ENCODE measurements around the gene KLK11.

Gene KLK11

GRCh38 chr19:51043497-51043896 is 17.1 kb upstream of the KLK11 start:
- Mint-ChIP-seq H3K4me1 (ENCODE audit: low read depth) (no peaks in the 10 kb centered on the region), H3K36me3 (ENCODE audit: low read depth) (no peaks in the 10 kb centered on the region), H3K9me3 (no peaks in the 10 kb centered on the region), H3K27me3 (peaks cover 14% of the 10 kb centered on the region), H3K27ac (no peak overlapping the region), H3K4me3 (no peak overlapping the region)
- intact Hi-C loops (cut with micrococcal nuclease), result no loop called here

- Mint-ChIP-seq H3K4me3 (no peak overlapping the region), H3K27me3 (peaks cover 7% of the 10 kb centered on the region), H3K9me3 (no peaks in the 10 kb centered on the region), H3K36me3 (ENCODE audit: low read depth) (no peaks in the 10 kb centered on the region), H3K4me1 (ENCODE audit: low read depth) (no peaks in the 10 kb centered on the region), H3K27ac (no peak overlapping the region)
- intact Hi-C loops (cut with micrococcal nuclease), result no loop called here
Observed at GRCh38 chr19:51040151-51040550, 13.7 kb upstream of the KLK11 start.

GRCh38 chr19:51036519-51036918 is 10.1 kb upstream of the KLK11 start:
- no peaks in the 10 kb centered on the region for H3K9me3 Mint-ChIP-seq
- H3K36me3 Mint-ChIP-seq (ENCODE audit: low read depth), result no peaks in the 10 kb centered on the region
- H3K4me3 Mint-ChIP-seq, result no peak overlapping the region
- intact Hi-C loops (cut with micrococcal nuclease), result no loop called here
- H3K27ac Mint-ChIP-seq, result no peak overlapping the region
- peaks cover 17% of the 10 kb centered on the region for H3K27me3 Mint-ChIP-seq
- H3K4me1 Mint-ChIP-seq (ENCODE audit: low read depth), result no peaks in the 10 kb centered on the region

GRCh38 chr19:51034704-51035103 is 8.3 kb upstream of the KLK11 start, which contains the start of gene KLK12:
Gene KLK12 (minus strand): TSS chr19:51035002. CDS start chr19:51034621, 381 bp downstream.
- Mint-ChIP-seq H3K4me3 (no peak within 1 kb of the TSS), H3K27me3 (peaks cover 20% of the 10 kb centered on the region), H3K36me3 (ENCODE audit: low read depth) (no peaks in the 10 kb centered on the region), H3K4me1 (ENCODE audit: low read depth) (no peaks in the 10 kb centered on the region), H3K9me3 (no peaks in the 10 kb centered on the region), H3K27ac (no peak within 1 kb of the TSS)
- intact Hi-C loops (cut with micrococcal nuclease), result no loop called here

GRCh38 chr19:51031880-51032225 is 5.4 kb upstream of the KLK11 start:
- intact Hi-C loops (cut with micrococcal nuclease), result no loop called here
- Mint-ChIP-seq H3K4me3 (no peak overlapping the region), H3K9me3 (no peaks in the 10 kb centered on the region), H3K27ac (no peak overlapping the region), H3K36me3 (ENCODE audit: low read depth) (no peaks in the 10 kb centered on the region), H3K27me3 (peaks cover 27% of the 10 kb centered on the region), H3K4me1 (ENCODE audit: low read depth) (no peaks in the 10 kb centered on the region)

- Mint-ChIP-seq H3K4me1 (ENCODE audit: low read depth) (no peaks in the 10 kb centered on the region), H3K9me3 (no peaks in the 10 kb centered on the region), H3K27me3 (peaks cover 30% of the 10 kb centered on the region), H3K27ac (no peak overlapping the region), H3K4me3 (no peak overlapping the region), H3K36me3 (ENCODE audit: low read depth) (no peaks in the 10 kb centered on the region)
- intact Hi-C loops (cut with micrococcal nuclease), result no loop called here
Observed at GRCh38 chr19:51031220-51031879, 4.9 kb upstream of the KLK11 start.

GRCh38 chr19:51030631-51031030 is 4.2 kb upstream of the KLK11 start:
- Mint-ChIP-seq H3K27me3 (peaks cover 34% of the 10 kb centered on the region), H3K9me3 (no peaks in the 10 kb centered on the region)
- intact Hi-C loops (cut with micrococcal nuclease), result no loop called here

GRCh38 chr19:51029718-51030117 is 3.3 kb upstream of the KLK11 start:
- H3K9me3 Mint-ChIP-seq, result no peaks in the 10 kb centered on the region
- H3K27ac Mint-ChIP-seq, result no peak overlapping the region
- intact Hi-C loops (cut with micrococcal nuclease), result no loop called here
- H3K4me3 Mint-ChIP-seq, result no peak overlapping the region
- H3K27me3 Mint-ChIP-seq, result peaks cover 29% of the 10 kb centered on the region
- H3K36me3 Mint-ChIP-seq (ENCODE audit: low read depth), result no peaks in the 10 kb centered on the region
- no peaks in the 10 kb centered on the region for H3K4me1 Mint-ChIP-seq (ENCODE audit: low read depth)

More at GRCh38 chr19:51030631-51031030, 4.2 kb upstream of the KLK11 start:
- no peaks in the 10 kb centered on the region for H3K4me1 Mint-ChIP-seq (ENCODE audit: low read depth)
- no peak overlapping the region for H3K27ac Mint-ChIP-seq
- H3K36me3 Mint-ChIP-seq (ENCODE audit: low read depth), result no peaks in the 10 kb centered on the region
- no peak overlapping the region for H3K4me3 Mint-ChIP-seq

GRCh38 chr19:51027873-51028272 is 1.5 kb upstream of the KLK11 start:
- no peaks in the 10 kb centered on the region for H3K9me3 Mint-ChIP-seq
- no peak overlapping the region for H3K4me3 Mint-ChIP-seq
- H3K27ac Mint-ChIP-seq, result no peak overlapping the region
- intact Hi-C loops (cut with micrococcal nuclease), result no loop called here
- H3K36me3 Mint-ChIP-seq (ENCODE audit: low read depth), result no peaks in the 10 kb centered on the region
- peaks cover 34% of the 10 kb centered on the region for H3K27me3 Mint-ChIP-seq
- no peaks in the 10 kb centered on the region for H3K4me1 Mint-ChIP-seq (ENCODE audit: low read depth)

GRCh38 chr19:51027126-51027806 is 850 bp upstream of the KLK11 start:
- H3K4me3 Mint-ChIP-seq, result no peak overlapping the region
- H3K9me3 Mint-ChIP-seq, result no peaks in the 10 kb centered on the region
- no peak overlapping the region for H3K27ac Mint-ChIP-seq
- intact Hi-C loops (cut with micrococcal nuclease), result no loop called here
- H3K36me3 Mint-ChIP-seq (ENCODE audit: low read depth), result no peaks in the 10 kb centered on the region
- H3K27me3 Mint-ChIP-seq, result peaks cover 40% of the 10 kb centered on the region
- H3K4me1 Mint-ChIP-seq (ENCODE audit: low read depth), result no peaks in the 10 kb centered on the region

GRCh38 chr19:51025809-51026553 is 435 bp downstream of the KLK11 start:
- no peak overlapping the region for H3K4me3 Mint-ChIP-seq
- H3K27ac Mint-ChIP-seq, result no peak overlapping the region
- H3K36me3 Mint-ChIP-seq (ENCODE audit: low read depth), result no peaks in the 10 kb centered on the region
- no peaks in the 10 kb centered on the region for H3K4me1 Mint-ChIP-seq (ENCODE audit: low read depth)
- H3K9me3 Mint-ChIP-seq, result no peaks in the 10 kb centered on the region
- H3K27me3 Mint-ChIP-seq, result peaks cover 39% of the 10 kb centered on the region
- intact Hi-C loops (cut with micrococcal nuclease), result no loop called here

- Mint-ChIP-seq H3K9me3 (no peaks in the 10 kb centered on the region), H3K36me3 (ENCODE audit: low read depth) (no peaks in the 10 kb centered on the region), H3K4me3 (no peak overlapping the region), H3K27ac (no peak overlapping the region), H3K4me1 (ENCODE audit: low read depth) (no peaks in the 10 kb centered on the region), H3K27me3 (peaks cover 40% of the 10 kb centered on the region)
- intact Hi-C loops (cut with micrococcal nuclease), result no loop called here
Observed at GRCh38 chr19:51025401-51025800, 1.0 kb downstream of the KLK11 start.

GRCh38 chr19:51024924-51025323 is 1.5 kb downstream of the KLK11 start:
- H3K27ac Mint-ChIP-seq, result no peak overlapping the region

GRCh38 chr19:51023946-51024345 is 2.5 kb downstream of the KLK11 start:
- Mint-ChIP-seq H3K4me1 (ENCODE audit: low read depth) (peaks cover 8% of the 10 kb centered on the region), H3K9me3 (no peaks in the 10 kb centered on the region), H3K27me3 (peaks cover 53% of the 10 kb centered on the region), H3K27ac (no peak overlapping the region), H3K4me3 (no peak overlapping the region), H3K36me3 (ENCODE audit: low read depth) (no peaks in the 10 kb centered on the region)
- intact Hi-C loops (cut with micrococcal nuclease), result loop anchor here (5.0 kb wide), 1 partner anchor 143 kb away; no protein-coding TSS in a partner anchor

More at GRCh38 chr19:51024924-51025323, 1.5 kb downstream of the KLK11 start:
- Mint-ChIP-seq H3K9me3 (no peaks in the 10 kb centered on the region), H3K36me3 (ENCODE audit: low read depth) (no peaks in the 10 kb centered on the region), H3K27me3 (peaks cover 43% of the 10 kb centered on the region), H3K4me1 (ENCODE audit: low read depth) (peaks cover 5% of the 10 kb centered on the region), H3K4me3 (no peak overlapping the region)
- intact Hi-C loops (cut with micrococcal nuclease), result loop anchor here (5.0 kb wide), 1 partner anchor 142 kb away; no protein-coding TSS in a partner anchor
